ENCODE data around the gene CD4. TPM values are rescaled to one million over a fixed set of nuclear protein-coding genes. Genes with fewer than 3 reads are reported as not detected.

The CD4 gene
- total RNA-seq, 2 donors from 2014 or later = 22.3 to 25.0 TPM

DNA sequence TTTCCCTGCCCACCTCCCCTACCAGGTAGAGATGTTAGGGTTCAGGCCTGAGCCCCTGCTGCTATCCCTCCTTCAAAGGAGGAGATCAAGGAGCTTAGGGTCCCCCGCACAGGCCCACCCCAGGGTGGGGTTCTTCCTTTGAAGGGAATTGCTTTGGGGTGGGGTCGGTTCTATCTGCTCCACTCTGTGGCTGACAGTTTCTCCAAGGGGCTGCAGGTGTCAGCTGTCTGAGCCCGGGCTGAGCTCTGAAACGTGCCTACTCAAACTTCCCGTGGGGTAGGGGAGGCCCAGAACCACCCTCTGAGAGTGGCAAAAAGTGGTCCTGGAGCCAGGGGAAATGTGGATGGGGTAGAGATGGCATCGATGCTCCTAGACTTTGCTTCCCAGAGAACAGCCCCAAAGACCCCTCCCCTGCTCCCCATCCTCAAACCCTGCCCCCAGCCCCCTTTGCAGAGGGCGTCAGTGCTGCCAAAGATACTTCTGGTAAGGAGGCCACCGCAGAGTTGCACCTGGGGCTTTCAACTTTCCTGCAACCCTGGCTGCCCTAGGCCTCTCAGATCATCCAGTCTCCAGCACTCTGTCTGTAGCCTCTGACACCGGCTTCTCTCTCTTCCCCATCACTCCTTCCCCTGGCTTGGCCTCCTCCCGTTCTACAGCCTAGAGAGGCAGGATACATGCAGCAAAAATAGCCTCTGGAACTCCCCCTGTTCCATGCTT, 6.3 kb upstream of the CD4 start:
- peaks cover 4 to 7% of the 10 kb centered on the region in 2 donors for H3K4me1 ChIP-seq (ENCODE audit: control insufficient read depth in 1 of 2, low read depth in 2 of 2)
- H3K27ac ChIP-seq = no peak overlapping the region
- TF ChIP-seq, protein P1, sequence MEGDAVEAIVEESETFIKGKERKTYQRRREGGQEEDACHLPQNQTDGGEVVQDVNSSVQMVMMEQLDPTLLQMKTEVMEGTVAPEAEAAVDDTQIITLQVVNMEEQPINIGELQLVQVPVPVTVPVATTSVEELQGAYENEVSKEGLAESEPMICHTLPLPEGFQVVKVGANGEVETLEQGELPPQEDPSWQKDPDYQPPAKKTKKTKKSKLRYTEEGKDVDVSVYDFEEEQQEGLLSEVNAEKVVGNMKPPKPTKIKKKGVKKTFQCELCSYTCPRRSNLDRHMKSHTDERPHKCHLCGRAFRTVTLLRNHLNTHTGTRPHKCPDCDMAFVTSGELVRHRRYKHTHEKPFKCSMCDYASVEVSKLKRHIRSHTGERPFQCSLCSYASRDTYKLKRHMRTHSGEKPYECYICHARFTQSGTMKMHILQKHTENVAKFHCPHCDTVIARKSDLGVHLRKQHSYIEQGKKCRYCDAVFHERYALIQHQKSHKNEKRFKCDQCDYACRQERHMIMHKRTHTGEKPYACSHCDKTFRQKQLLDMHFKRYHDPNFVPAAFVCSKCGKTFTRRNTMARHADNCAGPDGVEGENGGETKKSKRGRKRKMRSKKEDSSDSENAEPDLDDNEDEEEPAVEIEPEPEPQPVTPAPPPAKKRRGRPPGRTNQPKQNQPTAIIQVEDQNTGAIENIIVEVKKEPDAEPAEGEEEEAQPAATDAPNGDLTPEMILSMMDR (IDR thresholded peaks at IDR 0.05) = no peak
- no peaks in the 10 kb centered on the region for H3K9me3 ChIP-seq
- no peaks in the 10 kb centered on the region for H3K27me3 ChIP-seq (replicated peaks; ENCODE audit: insufficient read depth)
- DNase-seq (ENCODE audit: low spot score) (no peak), ATAC-seq (ENCODE audit: insufficient number of reproducible peaks, low FRiP score, low read depth) (no peak)
- H3K36me3 ChIP-seq = no peaks in the 10 kb centered on the region
- no peak overlapping the region for H3K4me3 ChIP-seq

DNA sequence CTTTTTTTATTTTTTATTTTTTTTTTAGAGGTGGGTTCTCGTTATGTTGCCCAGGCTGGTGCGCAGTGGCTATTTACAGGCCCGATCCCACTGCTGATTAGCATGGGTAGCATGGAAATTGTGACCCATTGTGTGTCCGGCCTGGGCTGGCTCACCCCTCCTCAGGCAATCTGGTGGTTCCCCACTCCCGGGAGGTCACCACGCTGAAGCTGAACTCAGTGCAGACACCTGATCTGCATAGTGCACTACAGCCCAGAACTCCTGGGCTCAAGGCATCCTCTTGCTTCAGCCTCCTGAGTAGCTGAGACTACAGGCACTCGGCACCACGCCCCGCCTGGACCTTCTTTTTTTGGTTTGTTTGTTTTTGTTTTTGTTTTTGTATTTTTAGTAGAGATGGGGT, 5.5 kb upstream of the CD4 start:
- no peaks in the 10 kb centered on the region for H3K36me3 ChIP-seq
- ATAC-seq (ENCODE audit: insufficient number of reproducible peaks, low FRiP score, low read depth) = no peak
- TF ChIP-seq, protein P1 (IDR thresholded peaks at IDR 0.05) = no peak

DNA sequence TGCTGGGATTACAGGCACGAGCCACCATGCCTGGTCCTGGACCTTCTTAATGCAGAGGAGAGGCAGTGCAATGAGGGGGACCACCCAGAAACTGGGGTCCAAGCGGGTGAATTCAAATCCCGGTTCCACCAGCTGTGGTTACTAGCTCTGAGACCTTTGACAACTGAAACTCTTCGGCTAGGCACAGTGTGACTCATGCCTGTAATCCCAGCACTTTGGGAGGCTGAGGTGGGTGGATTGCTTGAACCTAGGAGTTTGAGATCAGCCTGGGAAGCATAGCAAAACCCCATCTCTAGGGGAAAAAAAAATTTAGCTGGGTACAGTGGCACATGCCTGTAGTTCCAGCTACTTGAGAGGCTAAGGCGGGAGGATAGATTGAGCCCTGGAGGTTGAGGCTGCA, 5.0 kb upstream of the CD4 start:
- ATAC-seq (ENCODE audit: insufficient number of reproducible peaks, low FRiP score, low read depth) = no peak
- TF ChIP-seq, protein P1 (IDR thresholded peaks at IDR 0.05) = no peak

More for the DNA sequence above, 5.5 kb upstream of the CD4 start:
- no peaks in the 10 kb centered on the region for H3K27me3 ChIP-seq (replicated peaks; ENCODE audit: insufficient read depth)
- H3K9me3 ChIP-seq = no peaks in the 10 kb centered on the region
- H3K4me3 ChIP-seq = no peak overlapping the region
- no peaks in the 10 kb centered on the region for H3K4me1 ChIP-seq (ENCODE audit: control insufficient read depth in 1 of 2, low read depth in 2 of 2)
- DNase-seq (ENCODE audit: low spot score) = no peak
- no peak overlapping the region for H3K27ac ChIP-seq

DNA sequence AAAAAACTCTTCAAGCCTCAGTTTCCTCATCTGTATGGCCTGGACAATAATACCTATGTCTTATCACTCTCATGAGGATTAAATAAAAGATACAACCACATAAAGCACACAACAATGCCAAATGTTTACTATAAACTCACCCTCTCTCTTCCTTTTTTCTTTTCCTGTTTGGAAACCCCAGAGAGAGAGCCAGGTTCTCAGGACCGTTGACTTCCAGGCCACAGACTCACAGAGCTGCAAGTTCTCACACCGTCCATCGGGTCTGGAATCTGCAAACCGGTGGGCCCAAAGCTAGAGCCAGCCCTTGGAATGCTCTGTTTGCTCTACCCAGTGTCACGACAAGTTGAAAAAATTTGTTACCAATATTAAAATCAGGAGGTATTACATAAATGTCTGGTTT, 4.6 kb upstream of the CD4 start:
- Histone ChIP-seq H3K27ac (no peak overlapping the region), H3K4me3 (no peak overlapping the region), H3K9me3 (no peaks in the 10 kb centered on the region), H3K4me1 (ENCODE audit: control insufficient read depth in 1 of 2, low read depth in 2 of 2) (no peaks in the 10 kb centered on the region), H3K36me3 (no peaks in the 10 kb centered on the region), H3K27me3 (replicated peaks; ENCODE audit: insufficient read depth) (no peaks in the 10 kb centered on the region)
- no peak for DNase-seq (ENCODE audit: low spot score)
- no peak for ATAC-seq (ENCODE audit: insufficient number of reproducible peaks, low FRiP score, low read depth)
- TF ChIP-seq, protein P1 (IDR thresholded peaks at IDR 0.05) = no peak

More for the DNA sequence above, 5.0 kb upstream of the CD4 start:
- Histone ChIP-seq H3K4me3 (no peak overlapping the region), H3K9me3 (no peaks in the 10 kb centered on the region), H3K27me3 (replicated peaks; ENCODE audit: insufficient read depth) (no peaks in the 10 kb centered on the region), H3K27ac (no peak overlapping the region), H3K4me1 (ENCODE audit: control insufficient read depth in 1 of 2, low read depth in 2 of 2) (no peaks in the 10 kb centered on the region), H3K36me3 (no peaks in the 10 kb centered on the region)
- DNase-seq (ENCODE audit: low spot score) = no peak

DNA sequence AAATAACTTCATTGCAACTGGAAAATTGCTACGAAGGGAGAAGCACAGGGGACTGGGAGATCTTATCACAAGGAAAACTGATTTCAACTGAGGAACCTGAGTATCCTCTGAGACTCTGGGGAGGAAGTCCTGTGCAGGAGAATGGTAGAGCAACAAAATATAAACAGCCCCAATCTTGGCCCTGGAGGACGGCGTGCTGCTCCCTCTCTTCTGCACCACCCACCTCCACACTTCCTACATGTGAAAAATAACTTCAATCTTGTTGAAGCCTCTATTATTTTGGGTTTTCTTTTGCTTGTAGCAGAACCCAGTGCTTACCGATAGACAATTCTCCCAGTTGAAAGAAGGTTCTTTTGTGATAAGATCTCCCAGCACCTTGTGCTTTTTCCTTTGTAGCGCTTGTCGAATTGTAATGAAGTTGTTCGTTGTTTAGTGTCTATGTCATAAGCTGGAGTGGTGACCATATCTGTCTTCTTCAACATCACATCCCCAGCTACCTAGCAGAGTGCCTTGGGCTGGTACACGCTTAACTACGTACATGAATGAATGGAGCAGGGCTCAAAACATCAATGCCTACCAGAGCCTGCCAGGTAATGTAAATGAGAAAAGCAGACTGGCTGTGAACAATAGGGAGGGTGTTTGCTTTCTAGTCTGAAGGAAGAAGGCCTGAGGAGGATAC, 2.8 kb upstream of the CD4 start:
- TF ChIP-seq, protein P1 (IDR thresholded peaks at IDR 0.05) = no peak
- no peak for ATAC-seq (ENCODE audit: insufficient number of reproducible peaks, low FRiP score, low read depth)
- DNase-seq (ENCODE audit: low spot score) = no peak

More for the DNA sequence above, 2.8 kb upstream of the CD4 start:
- Histone ChIP-seq H3K4me3 (no peak overlapping the region), H3K27me3 (replicated peaks; ENCODE audit: insufficient read depth) (no peaks in the 10 kb centered on the region), H3K36me3 (no peaks in the 10 kb centered on the region), H3K4me1 (ENCODE audit: control insufficient read depth in 1 of 2, low read depth in 2 of 2) (no peaks in the 10 kb centered on the region), H3K9me3 (no peaks in the 10 kb centered on the region), H3K27ac (no peak overlapping the region)

Data from thoracic aorta (tissue), 2 donors.